Thyroid gland (tissue), 4 donors: Measurements from ENCODE around the gene APBA1. TPM values are rescaled to one million over a fixed set of nuclear protein-coding genes. Genes with fewer than 3 reads are reported as not detected.
"Not testable (repeated sequence)": the region's sequence is repeated elsewhere in the genome, so short reads cannot be mapped to it uniquely, and the experiment has no call there.

Source experiments
- DNase-seq, 2 donors: peaks; one replicate each; pipeline ENCODE4 v3.0.0-alpha.2; 2019
- H3K27ac ChIP-seq, 3 donors: fragments of 200-600 bp; sonication (generic); 1 replicate in 2 of 3; 2 replicates in 1 of 3; pipeline ENCODE4 v1.5.1; 2016 to 2019; ENCODE audit warnings: mild to moderate bottlenecking in 1 of 3, moderate library complexity in 1 of 3
- H3K27me3 ChIP-seq: fragments of 200-600 bp; sonication (generic); one replicate; pipeline ENCODE4 v1.5.1; 2019
- H3K36me3 ChIP-seq, 2 donors: fragments of 200-600 bp; sonication (generic); one replicate each; pipeline ENCODE4 v1.5.1; 2016 to 2019
- H3K4me1 ChIP-seq, 2 donors: fragments of 200-600 bp; sonication (generic); one replicate each; pipeline ENCODE4 v1.5.1; 2017 to 2019
- H3K4me3 ChIP-seq, 3 donors: fragments of 200-600 bp; sonication (generic); replicated peaks in 1 of 3; 1 replicate in 2 of 3; 2 replicates in 1 of 3; pipeline ENCODE4 v1.5.1; 2016; ENCODE audit warnings: mild to moderate bottlenecking in 1 of 3
- H3K9me3 ChIP-seq: fragments of 200-600 bp; sonication (generic); one replicate; pipeline ENCODE4 v1.5.1; 2017
- CTCF ChIP-seq, 6 experiments: fragments of 200-600 bp in 3 of 6; fragments of 450-650 bp in 3 of 6; sonication (generic) in 3 of 6; IDR thresholded peaks; one replicate each; pipeline ENCODE4 v1.5.1; 2016 to 2019; ENCODE audit warnings: antibody characterized with exemption in 6 of 6, mild to moderate bottlenecking in 2 of 6, inconsistent platforms in 1 of 6, moderate library complexity in 1 of 6
- POLR2A ChIP-seq, 2 donors: fragments of 450-650 bp; IDR thresholded peaks; one replicate each; pipeline ENCODE4 v1.6.1; 2017; ENCODE audit warnings: antibody characterized with exemption in 2 of 2, mild to moderate bottlenecking in 2 of 2, moderate library complexity in 1 of 2
- WGBS, 2 donors: methylation state at CpG; one replicate each; pipeline ENCODE4 v1.1.5; 2017; 5-methylcytosine and 5-hydroxymethylcytosine counted together
- intact Hi-C: fragments of 100-400 bp; cut with DNase I; formaldehyde crosslinking; loops from one replicate; pipeline ENCODE4 v1.15.1; 2023
- total RNA-seq, 4 donors: library from RNA; depleted of rRNA; stranded (reverse); fragments of >200 nt; gene quantifications; one replicate each; pipeline ENCODE4 v1.2.3, GENCODE V29; 2016

APBA1 gene
- total RNA-seq, 4 donors from 2014 or later: 2.8 to 11.2 (median 3.8) TPM

DNA sequence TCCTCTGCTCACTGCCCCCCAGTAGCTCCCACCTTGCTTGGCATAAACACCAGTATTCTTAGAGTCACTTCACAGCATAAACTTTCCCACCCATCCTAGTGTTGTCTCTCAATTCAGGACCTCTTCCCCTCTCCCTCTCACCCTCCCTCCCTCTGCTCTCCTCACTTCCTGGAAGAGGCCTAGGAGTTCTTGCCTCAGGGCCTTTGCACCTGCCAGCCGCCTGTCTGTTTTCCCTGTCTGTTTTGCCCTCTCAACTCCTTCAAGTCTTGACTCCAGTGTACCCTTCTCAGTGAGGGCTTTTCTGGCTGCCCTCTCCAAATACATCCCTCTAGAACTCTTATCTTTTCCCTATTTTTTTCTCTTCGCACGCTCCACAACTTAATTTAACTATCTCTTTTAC, 260.9 kb downstream of the APBA1 start:
- Histone ChIP-seq H3K9me3 (no peaks in the 10 kb centered on the region), H3K4me1 (peaks cover 4 to 6% of the 10 kb centered on the region in 2 donors), H3K36me3 (no peaks in the 10 kb centered on the region), H3K27ac (no peak overlapping the region), H3K27me3 (no peaks in the 10 kb centered on the region), H3K4me3 (no peak overlapping the region)
- DNase-seq: no peak
- TF ChIP-seq CTCF (IDR thresholded peaks at IDR 0.05): no peak
- TF ChIP-seq POLR2A (IDR thresholded peaks at IDR 0.05): no peak
- intact Hi-C loops: no loop called here
- WGBS, 2 donors: 95 to 97% methylated on average over 3 of the region's 3 CpGs

DNA sequence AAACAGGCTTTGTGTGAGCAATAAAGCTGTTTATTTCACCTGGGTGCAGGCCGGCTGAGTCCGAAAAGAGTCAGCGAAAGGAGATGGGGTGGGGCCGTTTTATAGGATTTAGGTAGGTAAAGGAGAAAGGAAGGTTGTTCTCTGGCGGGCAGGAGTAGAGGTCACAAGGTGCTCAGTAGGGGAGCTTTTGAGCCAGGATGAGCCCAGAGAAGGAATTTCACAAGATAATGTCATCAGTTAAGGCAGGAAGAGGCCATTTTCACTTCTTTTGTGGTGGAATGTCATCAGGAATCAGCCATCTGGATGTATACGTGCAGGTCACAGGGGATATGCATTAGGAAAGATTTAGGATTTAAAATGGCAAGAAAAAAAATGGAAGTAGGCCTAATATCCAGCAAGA, 262.2 kb downstream of the APBA1 start:
- WGBS, 2 donors: 95 to 98% methylated on average over 6 of the region's 6 CpGs
- H3K4me1 ChIP-seq, DNase-seq, H3K27me3 ChIP-seq, H3K36me3 ChIP-seq, H3K4me3 ChIP-seq, H3K9me3 ChIP-seq, intact Hi-C loops, H3K27ac ChIP-seq: not testable (repeated sequence)

DNA sequence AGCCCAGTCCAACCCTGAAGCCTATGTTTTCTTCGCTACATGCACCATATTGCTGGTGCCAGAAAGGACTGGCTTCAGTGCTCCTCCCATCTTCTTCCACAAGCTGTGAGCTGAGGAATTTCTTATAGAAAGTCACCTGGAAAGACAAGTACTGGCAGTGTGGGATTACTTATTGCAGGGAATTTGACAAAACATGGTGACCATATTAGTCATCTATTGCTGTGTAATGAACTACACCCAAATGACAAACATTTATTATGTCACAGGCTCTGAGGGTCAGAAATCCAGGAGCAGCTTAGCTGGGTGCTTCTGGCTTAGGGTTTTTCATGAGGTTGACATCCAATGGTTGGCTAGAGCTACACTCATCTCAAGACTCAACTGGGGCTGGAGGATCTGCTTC, 271.7 kb downstream of the APBA1 start:
- H3K36me3 ChIP-seq: no peaks in the 10 kb centered on the region
- H3K4me3 ChIP-seq: no peak overlapping the region
- H3K4me1 ChIP-seq: peaks cover 0 to 5% of the 10 kb centered on the region in 2 donors
- WGBS, 2 donors: 82 to 93% methylated on average over 1 of the region's 1 CpG
- TF ChIP-seq CTCF (IDR thresholded peaks at IDR 0.05) (no peak), POLR2A (IDR thresholded peaks at IDR 0.05) (no peak)
- no peaks in the 10 kb centered on the region for H3K27me3 ChIP-seq
- H3K27ac ChIP-seq: no peak overlapping the region
- no peak for DNase-seq
- H3K9me3 ChIP-seq: no peaks in the 10 kb centered on the region
- intact Hi-C loops: no loop called here

GRCh38 chr9:69397384-69398214, 274.6 kb downstream of the APBA1 start:
- no peak for TF ChIP-seq POLR2A (IDR thresholded peaks at IDR 0.05)
- TF ChIP-seq CTCF (IDR thresholded peaks at IDR 0.05): no peak
- intact Hi-C loops: no loop called here
- Histone ChIP-seq H3K27ac (no peak overlapping the region), H3K36me3 (peaks cover 4 to 5% of the 10 kb centered on the region in 2 donors), H3K4me3 (no peak overlapping the region), H3K27me3 (no peaks in the 10 kb centered on the region), H3K9me3 (no peaks in the 10 kb centered on the region), H3K4me1 (peaks cover 0 to 14% of the 10 kb centered on the region in 2 donors)
- DNase-seq: no peak
- WGBS, 2 donors: 68 to 70% methylated on average over 12 of the region's 12 CpGs

DNA sequence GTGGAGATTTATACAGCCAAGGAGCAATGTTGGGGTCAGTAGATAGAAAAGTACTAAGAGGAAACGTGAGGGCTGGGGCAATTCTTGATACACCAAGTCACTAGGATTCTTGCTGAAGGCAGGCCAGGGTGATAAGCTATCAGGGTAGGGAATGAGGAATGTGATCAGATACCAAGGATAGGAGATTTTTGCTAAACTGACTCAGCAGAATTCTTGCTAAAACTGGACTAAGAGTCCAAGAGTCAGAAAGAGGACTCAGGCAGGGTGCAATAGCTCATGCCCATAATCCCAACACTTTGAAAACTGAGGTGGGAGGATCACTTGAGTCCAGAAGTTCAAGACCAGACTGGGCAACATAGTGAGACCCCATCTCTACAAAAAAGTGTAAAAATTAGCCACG, 275.4 kb downstream of the APBA1 start:
- no peak for DNase-seq
- no peaks in the 10 kb centered on the region for H3K27me3 ChIP-seq
- intact Hi-C loops: no loop called here
- peaks cover 10 to 13% of the 10 kb centered on the region in 2 donors for H3K36me3 ChIP-seq
- H3K4me3 ChIP-seq: no peak overlapping the region
- TF ChIP-seq CTCF (IDR thresholded peaks at IDR 0.05) (no peak), POLR2A (IDR thresholded peaks at IDR 0.05) (no peak)
- no peak overlapping the region for H3K27ac ChIP-seq
- H3K4me1 ChIP-seq: peaks cover 0 to 18% of the 10 kb centered on the region in 2 donors
- WGBS, 2 donors: 90 to 93% methylated on average over 2 of the region's 2 CpGs
- H3K9me3 ChIP-seq: no peaks in the 10 kb centered on the region
